Loucy (cell line): ENCODE results near the gene CLEC16A.

Experiments
- H2AFZ ChIP-seq: fragments of 200-600 bp; sonication (generic); 2 replicates; pipeline ENCODE4 v1.6.0; 2016; ENCODE audit warnings: antibody characterized with exemption, mild to moderate bottlenecking, low read length, moderate library complexity
- H3F3A ChIP-seq: fragments of 200-600 bp; 2 replicates; pipeline ENCODE4 v1.6.0; 2016; ENCODE audit warnings: antibody characterized with exemption, low read depth, mild to moderate bottlenecking
- H3K27me3 ChIP-seq: fragments of 200-600 bp; sonication (generic); 2 replicates; pipeline ENCODE4 v1.6.1; 2014; ENCODE audit warnings: low read length, mild to moderate bottlenecking; ENCODE audit not compliant: insufficient read depth, poor library complexity, severe bottlenecking
- H3K36me3 ChIP-seq: fragments of 200-600 bp; sonication (generic); 2 replicates; pipeline ENCODE4 v1.6.1; 2016; ENCODE audit warnings: low read length; ENCODE audit not compliant: insufficient read depth
- H3K4me1 ChIP-seq: fragments of 200-600 bp; sonication (generic); 2 replicates; pipeline ENCODE4 v1.5.1; 2014; ENCODE audit warnings: low read length, mild to moderate bottlenecking; ENCODE audit not compliant: insufficient read depth, poor library complexity, severe bottlenecking
- H3K4me2 ChIP-seq: fragments of 200-600 bp; sonication (generic); 2 replicates; pipeline ENCODE4 v1.6.0; 2014; ENCODE audit warnings: antibody characterized with exemption, low read length, low read depth, mild to moderate bottlenecking; ENCODE audit not compliant: poor library complexity, severe bottlenecking
- H3K4me3 ChIP-seq: fragments of 200-600 bp; sonication (generic); 2 replicates; pipeline ENCODE4 v1.5.1; 2014; ENCODE audit warnings: low read length, mild to moderate bottlenecking, mixed read lengths; ENCODE audit not compliant: poor library complexity, severe bottlenecking
- H3K79me2 ChIP-seq: fragments of 200-600 bp; sonication (generic); 2 replicates; pipeline ENCODE4 v1.6.1; 2014; ENCODE audit warnings: low read length; ENCODE audit not compliant: insufficient read depth
- H3K9ac ChIP-seq: fragments of 200-600 bp; sonication (generic); 2 replicates; pipeline ENCODE4 v1.6.0; 2014; ENCODE audit warnings: mild to moderate bottlenecking, low read depth, low read length, moderate library complexity; ENCODE audit not compliant: poor library complexity, severe bottlenecking
- H3K9me2 ChIP-seq: fragments of 200-600 bp; sonication (generic); replicated peaks from 2 replicates; pipeline ENCODE4 v1.6.1; 2016; ENCODE audit warnings: low read depth, low read length, mixed read lengths
- H3K9me3 ChIP-seq: fragments of 200-600 bp; sonication (generic); 2 replicates; pipeline ENCODE4 v1.6.1; 2014; ENCODE audit warnings: mild to moderate bottlenecking, antibody characterized with exemption, low read length, low read depth; ENCODE audit not compliant: insufficient read depth
- H4K20me1 ChIP-seq: fragments of 200-600 bp; sonication (generic); 2 replicates; pipeline ENCODE4 v1.6.0; 2014; ENCODE audit warnings: antibody characterized with exemption, low read length, mild to moderate bottlenecking; ENCODE audit not compliant: insufficient read depth, poor library complexity, severe bottlenecking
- EZH2phosphoT487 ChIP-seq: fragments of 200-600 bp; IDR thresholded peaks from 2 replicates; pipeline ENCODE4 v1.6.1; 2018; ENCODE audit warnings: antibody characterized with exemption, mild to moderate bottlenecking, moderate library complexity, borderline replicate concordance
- TF ChIP-seq, protein P1 (sequence below): fragments of 200-600 bp; sonication (generic); conservative IDR thresholded peaks from 2 replicates; pipeline ENCODE4 v1.5.1; 2014; ENCODE audit warnings: mild to moderate bottlenecking, antibody characterized with exemption, low read length

The CLEC16A gene

DNA sequence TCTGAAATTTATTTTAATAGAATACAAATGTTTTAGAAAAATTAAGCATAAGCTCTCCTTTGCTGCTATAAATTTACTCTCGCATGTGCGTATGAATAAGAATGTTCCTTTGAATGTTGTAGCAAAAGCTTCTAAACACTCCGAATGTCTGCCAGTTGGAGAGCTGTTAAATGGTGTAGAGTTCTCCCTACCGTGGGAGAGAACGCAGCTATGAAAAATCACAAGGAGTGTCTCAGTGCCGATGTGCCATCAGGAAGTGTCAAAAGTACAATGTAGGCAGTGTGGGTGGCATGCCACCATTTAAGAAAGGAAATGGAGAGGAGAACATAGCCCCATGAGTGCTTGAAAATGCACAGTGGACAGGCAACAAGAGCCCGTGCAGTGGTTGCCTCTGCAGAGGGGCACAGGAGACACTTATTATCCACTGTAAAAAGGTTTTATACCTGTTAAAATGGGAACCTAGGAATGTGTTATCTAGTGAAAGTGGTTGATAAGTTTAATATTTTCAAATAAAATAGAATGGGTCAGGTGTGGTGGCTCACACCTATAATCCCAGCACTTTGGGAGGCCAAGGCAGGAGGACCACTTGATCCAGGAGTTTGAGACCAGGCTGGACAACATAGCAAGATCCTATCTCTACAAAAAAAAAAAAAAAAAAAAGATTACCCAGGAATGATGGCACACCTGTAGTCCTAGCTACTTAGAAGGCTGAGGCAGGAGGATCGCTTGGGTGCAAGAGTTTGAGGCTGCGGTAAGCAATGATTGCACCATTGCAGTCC, 167.7 kb downstream of the CLEC16A start:
- peaks cover 19% of the 10 kb centered on the region for H3K4me1 ChIP-seq
- H2AFZ ChIP-seq: no peak overlapping the region
- TF ChIP-seq, protein P1, sequence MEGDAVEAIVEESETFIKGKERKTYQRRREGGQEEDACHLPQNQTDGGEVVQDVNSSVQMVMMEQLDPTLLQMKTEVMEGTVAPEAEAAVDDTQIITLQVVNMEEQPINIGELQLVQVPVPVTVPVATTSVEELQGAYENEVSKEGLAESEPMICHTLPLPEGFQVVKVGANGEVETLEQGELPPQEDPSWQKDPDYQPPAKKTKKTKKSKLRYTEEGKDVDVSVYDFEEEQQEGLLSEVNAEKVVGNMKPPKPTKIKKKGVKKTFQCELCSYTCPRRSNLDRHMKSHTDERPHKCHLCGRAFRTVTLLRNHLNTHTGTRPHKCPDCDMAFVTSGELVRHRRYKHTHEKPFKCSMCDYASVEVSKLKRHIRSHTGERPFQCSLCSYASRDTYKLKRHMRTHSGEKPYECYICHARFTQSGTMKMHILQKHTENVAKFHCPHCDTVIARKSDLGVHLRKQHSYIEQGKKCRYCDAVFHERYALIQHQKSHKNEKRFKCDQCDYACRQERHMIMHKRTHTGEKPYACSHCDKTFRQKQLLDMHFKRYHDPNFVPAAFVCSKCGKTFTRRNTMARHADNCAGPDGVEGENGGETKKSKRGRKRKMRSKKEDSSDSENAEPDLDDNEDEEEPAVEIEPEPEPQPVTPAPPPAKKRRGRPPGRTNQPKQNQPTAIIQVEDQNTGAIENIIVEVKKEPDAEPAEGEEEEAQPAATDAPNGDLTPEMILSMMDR: no peak
- TF ChIP-seq EZH2phosphoT487: no peak
- no peak overlapping the region for H3K9ac ChIP-seq
- H3F3A ChIP-seq: no peaks in the 10 kb centered on the region
- H3K4me2 ChIP-seq: no peak overlapping the region
- H3K4me3 ChIP-seq: no peak overlapping the region
- H3K79me2 ChIP-seq: no peaks in the 10 kb centered on the region
- no peaks in the 10 kb centered on the region for H3K9me2 ChIP-seq
- no peaks in the 10 kb centered on the region for H3K27me3 ChIP-seq
- no peaks in the 10 kb centered on the region for H3K36me3 ChIP-seq
- H4K20me1 ChIP-seq: no peaks in the 10 kb centered on the region
- no peaks in the 10 kb centered on the region for H3K9me3 ChIP-seq

DNA sequence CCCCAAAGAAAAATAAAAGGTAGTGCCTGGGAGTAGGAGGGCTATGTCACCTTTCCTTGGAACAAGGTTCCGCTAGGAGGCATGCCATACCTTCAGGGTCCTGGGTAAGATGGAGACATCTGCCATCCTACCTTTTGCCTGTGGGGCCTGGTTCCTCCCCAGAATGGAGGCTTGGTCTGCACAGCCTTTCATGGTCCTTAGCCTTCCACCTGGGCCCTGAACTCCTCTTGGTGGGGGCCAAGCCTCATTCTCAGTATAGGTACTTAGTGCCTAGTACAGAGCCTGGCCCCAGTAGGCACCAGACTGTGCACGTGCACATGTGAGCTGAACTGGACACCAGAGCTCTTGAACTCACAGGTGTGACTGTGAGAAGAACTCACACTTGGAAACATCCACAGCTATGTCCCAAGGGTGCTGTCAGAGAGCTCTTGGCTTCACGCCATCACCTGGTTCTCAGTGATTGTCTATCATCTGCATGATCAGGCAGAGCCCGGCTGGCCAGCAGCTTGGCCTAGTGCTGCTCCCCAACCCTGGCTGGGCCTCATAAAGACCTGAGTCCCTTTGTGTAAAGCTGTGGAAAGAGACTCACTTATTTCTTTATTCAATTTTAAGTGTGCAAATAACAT, 168.5 kb downstream of the CLEC16A start:
- Histone ChIP-seq H3K4me3 (no peak overlapping the region), H3K9me3 (no peaks in the 10 kb centered on the region), H2AFZ (no peak overlapping the region), H3F3A (no peaks in the 10 kb centered on the region), H3K27me3 (no peaks in the 10 kb centered on the region), H3K9me2 (no peaks in the 10 kb centered on the region), H3K9ac (no peak overlapping the region), H3K36me3 (no peaks in the 10 kb centered on the region), H3K4me2 (no peak overlapping the region), H4K20me1 (no peaks in the 10 kb centered on the region), H3K4me1 (peaks cover 19% of the 10 kb centered on the region), H3K79me2 (no peaks in the 10 kb centered on the region)
- TF ChIP-seq, protein P1: no peak
- TF ChIP-seq EZH2phosphoT487: no peak

DNA sequence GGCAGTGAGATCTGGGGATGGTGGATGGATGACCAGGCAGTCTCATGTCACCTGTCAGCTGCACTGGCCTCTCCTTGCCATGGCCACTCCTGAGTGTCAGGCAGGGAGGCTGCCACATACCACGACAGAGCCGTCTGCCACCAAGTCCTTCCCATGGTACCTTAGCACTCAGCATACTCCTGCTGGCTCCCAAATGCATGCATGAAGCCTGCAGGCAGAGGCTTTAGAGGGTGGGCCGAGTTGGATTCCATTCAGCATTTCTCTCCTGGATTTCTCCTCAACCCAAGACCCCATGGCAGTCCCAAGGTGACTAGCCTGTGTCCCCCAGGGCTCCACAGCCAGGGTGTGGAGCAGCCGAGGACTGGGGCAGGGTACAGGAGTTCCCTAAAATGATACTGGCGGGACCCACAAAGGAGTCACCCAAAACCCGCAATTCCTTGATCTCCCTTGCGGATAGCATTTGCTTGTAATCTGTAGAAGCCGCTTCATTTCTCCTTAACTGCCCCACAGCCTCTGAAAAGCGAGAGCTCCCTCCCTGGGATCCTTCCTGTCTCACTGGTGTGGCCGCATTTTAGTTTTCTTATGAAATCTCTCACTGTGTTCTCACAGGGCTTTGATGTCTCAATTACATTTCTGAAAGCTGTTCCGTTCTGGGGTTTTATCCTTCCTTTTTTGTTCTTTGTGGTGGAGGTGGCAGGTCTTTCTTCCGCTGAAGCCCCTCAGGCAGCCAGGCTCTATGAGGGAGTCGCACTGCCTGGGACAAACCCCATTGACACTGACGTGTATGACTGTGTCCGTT, 170.2 kb downstream of the CLEC16A start:
- no peaks in the 10 kb centered on the region for H4K20me1 ChIP-seq
- no peaks in the 10 kb centered on the region for H3K36me3 ChIP-seq
- no peak for TF ChIP-seq EZH2phosphoT487
- TF ChIP-seq, protein P1: no peak; the same call in 1 of the 2 replicates
- H3K9me3 ChIP-seq: no peaks in the 10 kb centered on the region
- H3K27me3 ChIP-seq: no peaks in the 10 kb centered on the region
- H3K9me2 ChIP-seq: no peaks in the 10 kb centered on the region
- H3K4me2 ChIP-seq: peak overlapping the region; percentile 75
- no peaks in the 10 kb centered on the region for H3K79me2 ChIP-seq
- H3K4me1 ChIP-seq: peaks cover 19% of the 10 kb centered on the region
- H2AFZ ChIP-seq: no peak overlapping the region
- H3K4me3 ChIP-seq: peak overlapping the region; percentile 59
- H3K9ac ChIP-seq: peak overlapping the region; percentile 66
- no peaks in the 10 kb centered on the region for H3F3A ChIP-seq
